Caco-2 (cell line): ENCODE data around the gene APOA1. TPM values are rescaled to one million over a fixed set of nuclear protein-coding genes. Genes with fewer than 3 reads are reported as not detected.

Source experiments
- BruUV-seq: library from RNA; stranded (reverse); fragments of 400-500 nt; replicated peaks from 2 replicates; lab custom pipeline; 2021; lab: Mats Ljungman, UMichigan
- CTCF ChIA-PET: fragments of 300-600 bp; sonication (Branson Sonifier 250); formaldehyde crosslinking; loops from one replicate; lab custom pipeline; 2022; ENCODE audit warnings: antibody characterized with exemption; lab: Charles Lee
- POLR2A ChIA-PET: fragments of 300-600 bp; sonication (Branson Sonifier 250); formaldehyde crosslinking; loops from one replicate; lab custom pipeline; 2022; ENCODE audit warnings: antibody characterized with exemption; lab: Charles Lee
- DNase-seq, 2 experiments: peaks; one replicate each; pipeline versions ENCODE4 v3.0.0 to v3.0.0-alpha.2; 2020 to 2022
- H3K27me3 ChIP-seq: replicated peaks from 2 replicates; pipeline ENCODE4 v1.6.0; 2011; ENCODE audit warnings: low read length; ENCODE audit not compliant: control insufficient read depth, insufficient read depth
- H3K36me3 ChIP-seq: 2 replicates; pipeline ENCODE4 v1.5.1; 2011; ENCODE audit warnings: low read length; ENCODE audit not compliant: control insufficient read depth, insufficient read depth
- H3K4me1 ChIP-seq: fragments of 250-450 bp; sonication (Bioruptor Pico); 2 replicates; pipeline ENCODE4 v1.5.1; 2020; ENCODE audit warnings: mild to moderate bottlenecking
- H3K4me3 ChIP-seq: 2 replicates; pipeline ENCODE4 v1.5.1; 2011; ENCODE audit warnings: low read depth, mild to moderate bottlenecking, control low read depth, low read length
- H3K9me3 ChIP-seq: fragments of 250-450 bp; sonication (Bioruptor Pico); 2 replicates; pipeline ENCODE4 v1.5.1; 2020; ENCODE audit warnings: mild to moderate bottlenecking, moderate library complexity
- H3K27ac Mint-ChIP-seq: one replicate; pipeline ENCODE4 v1.8.0; 2022; ENCODE audit warnings: mixed read lengths; ENCODE audit not compliant: unreplicated experiment
- H3K27me3 Mint-ChIP-seq: one replicate; pipeline ENCODE4 v1.8.0; 2022; ENCODE audit warnings: mixed read lengths; ENCODE audit not compliant: insufficient read depth, unreplicated experiment
- H3K36me3 Mint-ChIP-seq: one replicate; pipeline ENCODE4 v1.8.0; 2022; ENCODE audit warnings: mild to moderate bottlenecking, mixed read lengths; ENCODE audit not compliant: insufficient read depth, unreplicated experiment
- H3K4me1 Mint-ChIP-seq: one replicate; pipeline ENCODE4 v1.8.0; 2022; ENCODE audit warnings: low read depth, mixed read lengths; ENCODE audit not compliant: unreplicated experiment
- H3K4me3 Mint-ChIP-seq: one replicate; pipeline ENCODE4 v1.8.0; 2022; ENCODE audit warnings: mild to moderate bottlenecking, moderate library complexity, mixed read lengths; ENCODE audit not compliant: unreplicated experiment
- H3K9me3 Mint-ChIP-seq: one replicate; pipeline ENCODE4 v1.8.0; 2022; ENCODE audit warnings: mixed read lengths; ENCODE audit not compliant: unreplicated experiment
- CTCF ChIP-seq, 2 experiments: fragments of 200-600 bp in 1 of 2; IDR thresholded peaks; 1 replicate in 1 of 2; 2 replicates in 1 of 2; pipeline versions ENCODE4 v1.5.1 to v1.8.0; 2011 to 2022; ENCODE audit warnings: antibody characterized with exemption in 1 of 2, control low read depth in 1 of 2, inconsistent platforms in 1 of 2, low read depth in 1 of 2, low read length in 1 of 2, mild to moderate bottlenecking in 1 of 2, moderate library complexity in 1 of 2; ENCODE audit not compliant: insufficient read depth in 1 of 2, severe bottlenecking in 1 of 2, unreplicated experiment in 1 of 2
- intact Hi-C: fragments of 100-400 bp; cut with micrococcal nuclease; formaldehyde crosslinking; loops from one replicate; pipeline ENCODE4 v1.10.0; 2022; ENCODE audit not compliant: unreplicated experiment
- total RNA-seq: library from RNA; stranded (reverse); gene quantifications from 2 replicates; pipeline ENCODE4 v1.2.3, GENCODE V29; 2022

APOA1 gene
- total RNA-seq, 1 experiment from 2014 or later, result 913 TPM

GRCh38 chr11:116842117-116842516 is 4.7 kb upstream of the APOA1 start:
- no peaks in the 10 kb centered on the region for H3K27me3 Mint-ChIP-seq
- no peak for DNase-seq
- H3K36me3 Mint-ChIP-seq, result peaks cover 54% of the 10 kb centered on the region
- no peak for TF ChIP-seq CTCF (IDR thresholded peaks at IDR 0.05; ENCODE audit: insufficient read depth in 1 of 2, low read depth in 1 of 2, low read length in 1 of 2, severe bottlenecking in 1 of 2, unreplicated experiment in 1 of 2)
- peak overlapping the region; percentile 93 for H3K27ac Mint-ChIP-seq
- peaks cover 6% of the 10 kb centered on the region for H3K36me3 ChIP-seq
- peaks cover 53% of the 10 kb centered on the region for H3K4me1 Mint-ChIP-seq
- ChIA-PET CTCF (interaction anchor here (0.7 to 1.3 kb wide), 2 partner anchors 51 to 254 kb away, joined by 4 to 5 read pairs; partner anchors contain the start of gene APOA5), POLR2A (no interaction called here)
- no peaks in the 10 kb centered on the region for H3K9me3 ChIP-seq
- H3K27me3 ChIP-seq, result no peaks in the 10 kb centered on the region
- H3K9me3 Mint-ChIP-seq, result no peaks in the 10 kb centered on the region
- no peak overlapping the region for H3K4me3 Mint-ChIP-seq
- peaks cover 68% of the 10 kb centered on the region for H3K4me1 ChIP-seq
- intact Hi-C loops, result loop anchor here (2.0 kb wide), 2 partner anchors 13 to 35 kb away; partner anchors contain the start of gene APOC3
- no peak overlapping the region for H3K4me3 ChIP-seq
- BruUV-seq, result no TSS peak

GRCh38 chr11:116840746-116841296 is 3.4 kb upstream of the APOA1 start:
- Mint-ChIP-seq H3K4me1 (peaks cover 61% of the 10 kb centered on the region), H3K36me3 (peaks cover 54% of the 10 kb centered on the region), H3K4me3 (no peak overlapping the region), H3K27ac (peak overlapping the region; percentile 27), H3K9me3 (no peaks in the 10 kb centered on the region), H3K27me3 (no peaks in the 10 kb centered on the region)
- Histone ChIP-seq H3K36me3 (peaks cover 9% of the 10 kb centered on the region; the same call in 1 of the 2 replicates), H3K9me3 (no peaks in the 10 kb centered on the region), H3K27me3 (no peaks in the 10 kb centered on the region), H3K4me3 (no peak overlapping the region), H3K4me1 (peaks cover 81% of the 10 kb centered on the region)
- DNase-seq, result no peak
- ChIA-PET CTCF (interaction anchor here (1.1 to 1.3 kb wide), 3 partner anchors 11 to 53 kb away, joined by 3 to 4 read pairs (median 3); partner anchors contain the start of genes APOA5, APOC3 and ZPR1), POLR2A (interaction anchor here (0.6 kb wide), 1 partner anchor 65 kb away, joined by 10 read pairs; no protein-coding TSS in a partner anchor)
- no TSS peak for BruUV-seq
- intact Hi-C loops, result no loop called here
- TF ChIP-seq CTCF (IDR thresholded peaks at IDR 0.05; ENCODE audit: insufficient read depth in 1 of 2, low read depth in 1 of 2, low read length in 1 of 2, severe bottlenecking in 1 of 2, unreplicated experiment in 1 of 2), result no peak

GRCh38 chr11:116840224-116840745 is 2.9 kb upstream of the APOA1 start:
- CTCF ChIA-PET, result interaction anchor here (0.6 to 1.6 kb wide), 3 partner anchors 11 to 557 kb away, joined by 3 to 4 read pairs (median 3); partner anchors contain the start of gene APOC3
- intact Hi-C loops, result no loop called here
- Histone ChIP-seq H3K4me3 (no peak overlapping the region), H3K4me1 (peaks cover 87% of the 10 kb centered on the region), H3K36me3 (peaks cover 9% of the 10 kb centered on the region; the same call in 1 of the 2 replicates), H3K27me3 (no peaks in the 10 kb centered on the region), H3K9me3 (no peaks in the 10 kb centered on the region)
- no peaks in the 10 kb centered on the region for H3K27me3 Mint-ChIP-seq
- peaks cover 48% of the 10 kb centered on the region for H3K36me3 Mint-ChIP-seq
- peaks cover 61% of the 10 kb centered on the region for H3K4me1 Mint-ChIP-seq
- peak in 1 of 2 experiments; percentile 37 for TF ChIP-seq CTCF (IDR thresholded peaks at IDR 0.05; ENCODE audit: insufficient read depth in 1 of 2, low read depth in 1 of 2, low read length in 1 of 2, severe bottlenecking in 1 of 2, unreplicated experiment in 1 of 2)
- peak overlapping the region; percentile 10 for H3K27ac Mint-ChIP-seq
- no TSS peak for BruUV-seq
- H3K4me3 Mint-ChIP-seq, result no peak overlapping the region
- H3K9me3 Mint-ChIP-seq, result no peaks in the 10 kb centered on the region
- POLR2A ChIA-PET, result interaction anchor here (1.7 kb wide), 1 partner anchor 304 kb away, joined by 6 read pairs; the partner anchor contains the start of gene PAFAH1B2
- DNase-seq, result no peak
